PC-3 (cell line): ENCODE data around the gene HHATL. TPM values are rescaled to one million over a fixed set of nuclear protein-coding genes. Genes with fewer than 3 reads are reported as not detected.

Experiments used
- ATAC-seq: fragments of 200-7000 bp; cut with Tn5 transposase; 2 replicates; pipeline ENCODE4 v1.9.1; 2020; ENCODE audit warnings: mild to moderate bottlenecking, moderate library complexity
- BruUV-seq: library from RNA; stranded (reverse); fragments of 400-500 nt; replicated peaks from 2 replicates; lab custom pipeline; 2021; lab: Mats Ljungman, UMichigan
- CTCF ChIA-PET: fragments of 300-600 bp; sonication (Branson Sonifier 250); formaldehyde crosslinking; loops from one replicate; lab custom pipeline; 2022; ENCODE audit warnings: antibody characterized with exemption; lab: Charles Lee
- POLR2A ChIA-PET: fragments of 300-600 bp; sonication (Branson Sonifier 250); formaldehyde crosslinking; loops from one replicate; lab custom pipeline; 2022; ENCODE audit warnings: antibody characterized with exemption; ENCODE audit not compliant: unreplicated experiment; lab: Charles Lee
- DNase-seq: peaks from one replicate; pipeline ENCODE4 v3.0.0-alpha.2; 2015
- H2AFZ ChIP-seq: fragments of 300-600 bp; sonication (generic); 2 replicates; pipeline ENCODE4 v1.6.0; 2016; ENCODE audit warnings: antibody characterized with exemption, low read length
- H3F3A ChIP-seq: fragments of 300-600 bp; sonication (generic); one replicate; pipeline ENCODE4 v1.6.0; 2017; ENCODE audit warnings: antibody characterized with exemption, low read length, control low read depth, mild to moderate bottlenecking; ENCODE audit not compliant: unreplicated experiment
- H3K27ac ChIP-seq: fragments of 300-600 bp; sonication (generic); 2 replicates; pipeline ENCODE4 v1.5.1; 2016; ENCODE audit warnings: mild to moderate bottlenecking, low read length
- H3K27me3 ChIP-seq: fragments of 300-600 bp; sonication (generic); 2 replicates; pipeline ENCODE4 v1.6.1; 2016; ENCODE audit warnings: low read length, mixed read lengths
- H3K36me3 ChIP-seq: fragments of 300-600 bp; sonication (generic); 2 replicates; pipeline ENCODE4 v1.6.1; 2016; ENCODE audit warnings: low read depth, mixed run types, low read length, mixed read lengths
- H3K4me1 ChIP-seq: fragments of 300-600 bp; sonication (generic); 2 replicates; pipeline ENCODE4 v1.5.1; 2016; ENCODE audit warnings: low read length; ENCODE audit not compliant: insufficient read depth
- H3K4me2 ChIP-seq: fragments of 300-600 bp; sonication (generic); 2 replicates; pipeline ENCODE4 v1.6.0; 2016; ENCODE audit warnings: low read length
- H3K4me3 ChIP-seq: fragments of 300-600 bp; sonication (generic); 2 replicates; pipeline ENCODE4 v1.5.1; 2016; ENCODE audit warnings: mild to moderate bottlenecking, low read length, mixed read lengths
- H3K79me2 ChIP-seq: fragments of 300-600 bp; sonication (generic); 2 replicates; pipeline ENCODE4 v1.6.1; 2017; ENCODE audit warnings: low read length, mixed read lengths
- H3K9ac ChIP-seq: fragments of 300-600 bp; sonication (generic); 2 replicates; pipeline ENCODE4 v1.6.0; 2016; ENCODE audit warnings: mild to moderate bottlenecking, low read length
- H3K9me2 ChIP-seq: fragments of 300-600 bp; sonication (generic); replicated peaks from 2 replicates; pipeline ENCODE4 v1.6.1; 2016; ENCODE audit warnings: mixed run types, low read length, mixed read lengths
- H3K9me3 ChIP-seq: fragments of 300-600 bp; sonication (generic); 2 replicates; pipeline ENCODE4 v1.6.1; 2016; ENCODE audit warnings: low read length, mixed read lengths
- H4K20me1 ChIP-seq: fragments of 300-600 bp; sonication (generic); 2 replicates; pipeline ENCODE4 v1.6.1; 2016; ENCODE audit warnings: low read length, mixed read lengths
- CTCF ChIP-seq: fragments of 300-600 bp; sonication (generic); conservative IDR thresholded peaks from 2 replicates; pipeline ENCODE4 v1.5.1; 2017; ENCODE audit warnings: antibody characterized with exemption, low read depth, mild to moderate bottlenecking, low read length
- EZH2 ChIP-seq: fragments of 300-600 bp; sonication (generic); IDR thresholded peaks from one replicate; pipeline ENCODE4 v1.6.1; 2017; ENCODE audit warnings: antibody characterized with exemption, mild to moderate bottlenecking, low read length; ENCODE audit not compliant: unreplicated experiment
- EZH2phosphoT487 ChIP-seq: fragments of 300-600 bp; sonication (generic); IDR thresholded peaks from 2 replicates; pipeline ENCODE4 v1.6.1; 2018; ENCODE audit warnings: mild to moderate bottlenecking, antibody characterized with exemption, low read length, borderline replicate concordance
- intact Hi-C: fragments of 100-400 bp; cut with micrococcal nuclease; formaldehyde crosslinking; loops from 2 replicates; pipeline ENCODE4 v1.9.0; 2023
- total RNA-seq: library from RNA; depleted of rRNA; stranded (reverse); fragments of >200 nt; gene quantifications from 2 replicates; pipeline ENCODE4 v1.2.3, GENCODE V29; 2014

The HHATL gene
- total RNA-seq, 1 experiment from 2014 or later = not detected

- no peak overlapping the region for H3K27ac ChIP-seq
- POLR2A ChIA-PET = no interaction called here
- TF ChIP-seq CTCF (no peak), EZH2 (no peak), EZH2phosphoT487 (no peak)
These were observed 20.1 kb downstream of the HHATL start for GRCh38 chr3:42682301-42683070.

GRCh38 chr3:42681361-42682038, 21.1 kb downstream of the HHATL start:
- H3K9me3 ChIP-seq = no peaks in the 10 kb centered on the region
- TF ChIP-seq EZH2 (no peak), CTCF (no peak), EZH2phosphoT487 (no peak)
- H3K36me3 ChIP-seq = no peaks in the 10 kb centered on the region
- no peak overlapping the region for H3K27ac ChIP-seq
- intact Hi-C loops = no loop called here
- no peak overlapping the region for H2AFZ ChIP-seq
- peaks cover 15% of the 10 kb centered on the region for H3K4me1 ChIP-seq
- H3K27me3 ChIP-seq = no peaks in the 10 kb centered on the region
- BruUV-seq = no TSS peak
- no peak overlapping the region for H3K9ac ChIP-seq
- H4K20me1 ChIP-seq = no peaks in the 10 kb centered on the region
- no peak overlapping the region for H3K4me3 ChIP-seq
- DNase-seq (no peak), ATAC-seq (no peak)
- CTCF ChIA-PET = no interaction called here
- H3F3A ChIP-seq = no peaks in the 10 kb centered on the region
- no peak overlapping the region for H3K4me2 ChIP-seq
- POLR2A ChIA-PET = interaction anchor here (0.6 kb wide), 1 partner anchor 10 kb away, joined by 3 read pairs; no protein-coding TSS in a partner anchor
- H3K9me2 ChIP-seq = no peaks in the 10 kb centered on the region
- no peaks in the 10 kb centered on the region for H3K79me2 ChIP-seq

More at GRCh38 chr3:42682301-42683070, 20.1 kb downstream of the HHATL start:
- no peaks in the 10 kb centered on the region for H3K9me3 ChIP-seq
- CTCF ChIA-PET = no interaction called here
- intact Hi-C loops = no loop called here
- no peaks in the 10 kb centered on the region for H3K9me2 ChIP-seq
- DNase-seq (no peak), ATAC-seq (no peak)
- no peak overlapping the region for H3K4me2 ChIP-seq
- peaks cover 15% of the 10 kb centered on the region for H3K4me1 ChIP-seq
- H3K79me2 ChIP-seq = no peaks in the 10 kb centered on the region
- no peak overlapping the region for H2AFZ ChIP-seq
- H3K4me3 ChIP-seq = no peak overlapping the region
- no peaks in the 10 kb centered on the region for H3F3A ChIP-seq
- H3K36me3 ChIP-seq = no peaks in the 10 kb centered on the region
- no peak overlapping the region for H3K9ac ChIP-seq
- no peaks in the 10 kb centered on the region for H4K20me1 ChIP-seq
- no TSS peak for BruUV-seq
- H3K27me3 ChIP-seq = no peaks in the 10 kb centered on the region

GRCh38 chr3:42680806-42681205, 21.8 kb downstream of the HHATL start:
- ChIA-PET POLR2A (no interaction called here), CTCF (no interaction called here)
- ATAC-seq (no peak), DNase-seq (no peak)
- peaks cover 15% of the 10 kb centered on the region for H3K4me1 ChIP-seq
- no TSS peak for BruUV-seq
- H3K27me3 ChIP-seq = no peaks in the 10 kb centered on the region
- intact Hi-C loops = no loop called here
- H3K36me3 ChIP-seq = no peaks in the 10 kb centered on the region
- no peak overlapping the region for H2AFZ ChIP-seq
- H3K27ac ChIP-seq = no peak overlapping the region
- H3K4me3 ChIP-seq = no peak overlapping the region
- no peaks in the 10 kb centered on the region for H3K9me2 ChIP-seq
- H3K4me2 ChIP-seq = no peak overlapping the region
- H3K9ac ChIP-seq = no peak overlapping the region
- peaks cover 2% of the 10 kb centered on the region; the same call in 1 of the 2 replicates for H3K9me3 ChIP-seq
- no peaks in the 10 kb centered on the region for H4K20me1 ChIP-seq
- H3K79me2 ChIP-seq = no peaks in the 10 kb centered on the region
- no peak for TF ChIP-seq EZH2
- no peak for TF ChIP-seq CTCF
- no peak for TF ChIP-seq EZH2phosphoT487
- H3F3A ChIP-seq = no peaks in the 10 kb centered on the region
